Measurements from ENCODE around the gene SART3.

The SART3 gene

GRCh38 chr12:108483213-108484059 lies 77.5 kb downstream of the SART3 start:
- DNase-seq: no peak

- no peak for DNase-seq
Measured at GRCh38 chr12:108482717-108483212, 78.2 kb downstream of the SART3 start.

- DNase-seq: no peak
Measured at GRCh38 chr12:108479364-108480070, 81.5 kb downstream of the SART3 start.

GRCh38 chr12:108478611-108479206 lies 82.3 kb downstream of the SART3 start:
- no peak for DNase-seq

GRCh38 chr12:108477881-108478259 lies 83.1 kb downstream of the SART3 start:
- DNase-seq: no peak

- DNase-seq: no peak
Measured at GRCh38 chr12:108477055-108477880, 83.7 kb downstream of the SART3 start.

GRCh38 chr12:108475396-108475795 lies 85.6 kb downstream of the SART3 start:
- peak; percentile 69 for DNase-seq

- no peak for DNase-seq
Measured at GRCh38 chr12:108473400-108474055, 87.4 kb downstream of the SART3 start.
